Liver (tissue), 3 donors: ENCODE measurements around the gene KRT32.

Source experiments
- CTCF ChIP-seq: fragments of 150-350 bp; IDR thresholded peaks from 2 replicates; pipeline ENCODE4 v1.5.1; 2017; ENCODE audit warnings: improper control_type of control experiment, low read depth, low read length; ENCODE audit not compliant: missing input control
- EGR1 ChIP-seq, 2 donors: IDR thresholded peaks; 2 replicates each; pipeline ENCODE4 v1.6.1; 2016 to 2018; ENCODE audit warnings: antibody characterized with exemption in 2 of 2, low read depth in 2 of 2
- FOXA1 ChIP-seq: IDR thresholded peaks from 2 replicates; pipeline ENCODE4 v1.6.1; 2016; ENCODE audit warnings: antibody characterized with exemption
- GABPA ChIP-seq, 2 donors: IDR thresholded peaks in 1 of 2; conservative IDR thresholded peaks in 1 of 2; 2 replicates each; pipeline ENCODE4 v1.6.1; 2016; ENCODE audit warnings: antibody characterized with exemption in 2 of 2, mild to moderate bottlenecking in 1 of 2, moderate library complexity in 1 of 2
- MAX ChIP-seq: IDR thresholded peaks from 2 replicates; pipeline ENCODE4 v1.6.1; 2016; ENCODE audit warnings: antibody characterized with exemption
- RAD21 ChIP-seq, 2 donors: IDR thresholded peaks; 2 replicates each; pipeline ENCODE4 v1.6.1; 2016; ENCODE audit warnings: antibody characterized with exemption in 2 of 2, mild to moderate bottlenecking in 2 of 2
- REST ChIP-seq: IDR thresholded peaks from 2 replicates; pipeline ENCODE4 v1.6.1; 2016; ENCODE audit warnings: antibody characterized with exemption, mild to moderate bottlenecking
- RXRA ChIP-seq, 2 donors: IDR thresholded peaks; 2 replicates each; pipeline ENCODE4 v1.6.1; 2017 to 2018; ENCODE audit warnings: antibody characterized with exemption in 2 of 2, mild to moderate bottlenecking in 1 of 2
- YY1 ChIP-seq: IDR thresholded peaks from 2 replicates; pipeline ENCODE4 v1.6.1; 2016; ENCODE audit warnings: antibody characterized with exemption, mild to moderate bottlenecking
- TF ChIP-seq, protein P1 (sequence below): IDR thresholded peaks from 2 replicates; pipeline ENCODE4 v1.6.1; 2016; ENCODE audit warnings: antibody characterized with exemption
- donor health status: healthy.
- donor health status: healthy.

GRCh38 chr17:41451154-41451728, 15.9 kb downstream of the KRT32 start:
- TF ChIP-seq, protein P1, sequence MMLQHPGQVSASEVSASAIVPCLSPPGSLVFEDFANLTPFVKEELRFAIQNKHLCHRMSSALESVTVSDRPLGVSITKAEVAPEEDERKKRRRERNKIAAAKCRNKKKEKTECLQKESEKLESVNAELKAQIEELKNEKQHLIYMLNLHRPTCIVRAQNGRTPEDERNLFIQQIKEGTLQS = no peak
- no peak for TF ChIP-seq CTCF
- TF ChIP-seq MAX = no peak
- no peak for TF ChIP-seq RAD21 (IDR thresholded peaks at IDR 0.05)
- no peak for TF ChIP-seq YY1
- TF ChIP-seq EGR1 (IDR thresholded peaks at IDR 0.05; ENCODE audit: low read depth in 2 of 2) = no peak
- TF ChIP-seq REST = no peak
- TF ChIP-seq FOXA1 = no peak
- TF ChIP-seq RXRA (IDR thresholded peaks at IDR 0.05) = no peak
- no peak for TF ChIP-seq GABPA (IDR thresholded peaks at IDR 0.05 in 1 of 2, conservative IDR thresholded peaks at IDR 0.05 in 1 of 2)
